Renal cortex interstitium (tissue), 15 donors: ENCODE data around the gene NKX1-1. TPM values are rescaled to one million over a fixed set of nuclear protein-coding genes. Genes with fewer than 3 reads are reported as not detected.
"Not testable (repeated sequence)": the region's sequence is repeated elsewhere in the genome, so short reads cannot be mapped to it uniquely, and the experiment has no call there.

Experiments used
- DNase-seq, 11 donors: peaks; one replicate each; pipeline ENCODE4 v3.0.0-alpha.2; 2013; ENCODE audit warnings: low read depth in 9 of 11, low spot score in 4 of 11; ENCODE audit errors: extremely low read depth in 1 of 11
- long read RNA-seq, 16 experiments: transcript quantifications; one replicate each; lab custom pipeline, GENCODE V29; 2026
- polyA plus RNA-seq, 3 donors: library from polyadenylated mRNA; unstranded; fragments of 120-200 nt; gene quantifications; one replicate each; pipeline ENCODE4 v1.2.1, GENCODE V29; 2013; ENCODE audit not compliant: insufficient read length in 3 of 3

The NKX1-1 gene
- polyA plus RNA-seq, result not detected
- long read RNA-seq, donor 1, result 0 reads
- long read RNA-seq, donor 2, result 0 reads
- long read RNA-seq, donor 3, result 0 reads
- long read RNA-seq, donor 4, result 0 reads
- long read RNA-seq, donor 5, result 0 reads
- long read RNA-seq, donor 6, result 0 reads
- long read RNA-seq, donor 7, result 0 reads
- long read RNA-seq, donor 8, result 0 reads
- long read RNA-seq, donor 9, result 0 reads
- long read RNA-seq, donor 10, result 0 reads
- long read RNA-seq, donor 11, result 0 reads
- long read RNA-seq, donor 12, result 0 reads
- long read RNA-seq, donor 13, result 0 reads
- long read RNA-seq, donor 14, result 0 reads
- long read RNA-seq, donor 15, result 0 reads
- long read RNA-seq, donor 16, result 0 reads

GRCh38 chr4:1406394-1406980 is at the start of gene NKX1-1:
NKX1-1 (minus strand) TSS chr4:1406442; CDS start chr4:1406442, 0 bp downstream.
- DNase-seq, result no peak

DNA sequence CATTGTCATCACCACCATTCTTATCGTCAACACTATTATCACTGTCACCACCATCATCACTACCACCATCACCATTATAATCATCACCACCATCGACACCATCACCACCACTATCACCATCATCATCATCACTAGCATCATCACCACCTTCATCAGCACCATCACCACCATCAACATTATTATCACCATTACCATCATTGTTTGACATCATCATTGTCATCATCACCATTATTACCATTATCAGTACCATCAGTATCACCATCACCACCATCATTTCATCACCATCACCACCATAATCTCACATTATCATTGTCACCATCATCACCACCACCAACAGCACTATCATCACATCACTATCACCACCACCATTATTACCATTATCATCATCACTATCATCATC is 47.5 kb upstream of the NKX1-1 start:
- no peak for DNase-seq

DNA sequence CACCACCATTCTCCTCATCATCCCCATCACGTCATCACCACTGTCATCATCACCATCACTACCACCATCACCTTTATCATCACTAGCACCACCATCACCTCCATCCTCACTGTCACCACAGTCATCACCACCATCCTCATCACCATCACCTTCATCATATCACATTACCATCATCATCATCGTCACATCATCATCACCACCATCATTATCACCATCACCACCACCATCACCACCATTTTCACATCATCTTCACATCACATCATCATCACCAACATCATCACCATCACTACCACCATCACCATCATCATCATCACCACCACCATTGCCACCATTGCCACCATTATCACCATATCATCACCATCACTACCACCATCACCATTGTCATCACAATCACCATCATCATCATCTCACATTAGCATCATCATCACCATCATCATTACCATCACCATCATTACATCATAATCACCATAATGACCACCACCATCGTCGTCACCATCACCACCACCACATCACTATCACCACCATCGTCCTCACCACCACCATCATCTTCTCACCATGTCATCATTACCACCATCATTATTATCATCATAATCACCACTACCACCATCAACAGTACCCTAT is 46.3 kb upstream of the NKX1-1 start:
- no peak for DNase-seq

- DNase-seq, result no peak
Observed at GRCh38 chr4:1451752-1452122, 45.5 kb upstream of the NKX1-1 start.

DNA sequence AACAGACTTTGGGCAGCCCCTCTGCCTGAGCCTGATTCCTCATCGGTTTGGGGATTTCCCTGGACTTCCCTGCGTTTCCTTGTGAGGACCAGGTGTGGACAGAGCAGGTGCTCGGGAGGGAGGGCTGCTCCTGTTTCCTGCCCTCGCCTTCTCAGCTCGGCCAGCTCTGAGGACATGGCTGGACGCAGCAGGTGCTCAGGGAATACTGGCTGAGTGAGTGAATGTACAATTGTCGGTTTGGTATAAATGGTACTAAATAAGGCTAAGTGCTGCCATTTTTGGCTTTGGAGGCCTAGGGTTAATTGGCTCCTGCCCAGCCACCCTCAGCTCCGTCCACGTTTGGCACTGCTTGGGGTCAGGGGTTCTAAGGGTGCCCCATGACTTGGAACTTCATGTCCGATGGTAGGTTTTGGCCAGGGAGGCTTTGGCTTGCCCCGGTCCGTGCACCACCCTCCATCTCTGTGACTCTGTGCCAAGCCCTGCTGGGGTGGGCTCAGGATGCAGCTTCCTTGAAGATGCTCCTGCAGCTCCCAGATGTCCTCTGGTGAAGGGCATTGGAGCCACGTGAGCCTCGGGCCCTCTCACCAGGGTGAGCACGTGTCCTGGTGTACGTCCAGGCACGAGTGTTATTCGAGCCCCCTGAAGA is 45.0 kb upstream of the NKX1-1 start:
- no peak for DNase-seq

GRCh38 chr4:1449833-1450741 is 43.8 kb upstream of the NKX1-1 start:
- no peak for DNase-seq

- no peak for DNase-seq
Observed at GRCh38 chr4:1449475-1449832, 43.2 kb upstream of the NKX1-1 start.

DNA sequence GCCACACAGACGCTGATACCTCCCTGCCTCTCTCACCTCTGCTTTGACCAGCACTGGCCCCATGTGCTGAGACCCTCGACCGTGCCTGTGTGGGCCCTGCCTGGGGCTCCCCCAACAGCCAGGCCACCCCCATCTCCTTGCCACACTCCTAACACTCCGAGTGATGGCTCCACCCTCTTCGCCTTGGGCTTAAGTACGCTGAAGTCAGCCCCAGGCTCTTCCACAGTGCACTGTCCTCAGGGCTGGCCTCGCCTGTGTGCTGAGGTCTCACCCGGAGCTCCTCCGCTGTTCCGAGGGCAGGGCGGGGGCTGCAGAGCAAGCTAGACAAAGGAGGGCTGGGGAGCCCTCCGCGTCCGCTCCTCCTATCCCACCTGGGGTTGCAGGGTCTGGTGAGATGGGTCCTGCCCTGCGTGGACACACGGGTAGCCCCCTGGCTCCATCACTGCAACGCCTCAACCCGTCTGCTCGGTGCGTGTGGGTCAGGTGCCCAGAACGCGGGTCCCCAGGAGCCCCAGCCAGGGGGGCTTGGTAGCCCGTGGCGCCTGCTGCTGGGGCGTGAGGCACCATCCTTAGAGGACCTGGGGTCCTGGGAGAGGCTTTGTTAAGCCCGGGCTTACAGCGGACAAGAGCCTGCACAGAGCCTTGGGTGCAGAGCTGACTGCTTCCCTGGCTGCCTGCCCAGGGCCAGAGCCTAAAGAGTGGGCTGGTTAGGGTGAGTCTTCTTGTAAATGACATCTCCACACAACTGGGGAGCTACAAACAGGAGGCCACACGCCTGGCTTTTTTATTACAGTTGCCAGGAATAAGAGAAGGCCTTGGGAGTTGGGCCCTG is 42.6 kb upstream of the NKX1-1 start:
- no peak for DNase-seq

GRCh38 chr4:1447676-1448588 is 41.7 kb upstream of the NKX1-1 start:
- no peak for DNase-seq

DNA sequence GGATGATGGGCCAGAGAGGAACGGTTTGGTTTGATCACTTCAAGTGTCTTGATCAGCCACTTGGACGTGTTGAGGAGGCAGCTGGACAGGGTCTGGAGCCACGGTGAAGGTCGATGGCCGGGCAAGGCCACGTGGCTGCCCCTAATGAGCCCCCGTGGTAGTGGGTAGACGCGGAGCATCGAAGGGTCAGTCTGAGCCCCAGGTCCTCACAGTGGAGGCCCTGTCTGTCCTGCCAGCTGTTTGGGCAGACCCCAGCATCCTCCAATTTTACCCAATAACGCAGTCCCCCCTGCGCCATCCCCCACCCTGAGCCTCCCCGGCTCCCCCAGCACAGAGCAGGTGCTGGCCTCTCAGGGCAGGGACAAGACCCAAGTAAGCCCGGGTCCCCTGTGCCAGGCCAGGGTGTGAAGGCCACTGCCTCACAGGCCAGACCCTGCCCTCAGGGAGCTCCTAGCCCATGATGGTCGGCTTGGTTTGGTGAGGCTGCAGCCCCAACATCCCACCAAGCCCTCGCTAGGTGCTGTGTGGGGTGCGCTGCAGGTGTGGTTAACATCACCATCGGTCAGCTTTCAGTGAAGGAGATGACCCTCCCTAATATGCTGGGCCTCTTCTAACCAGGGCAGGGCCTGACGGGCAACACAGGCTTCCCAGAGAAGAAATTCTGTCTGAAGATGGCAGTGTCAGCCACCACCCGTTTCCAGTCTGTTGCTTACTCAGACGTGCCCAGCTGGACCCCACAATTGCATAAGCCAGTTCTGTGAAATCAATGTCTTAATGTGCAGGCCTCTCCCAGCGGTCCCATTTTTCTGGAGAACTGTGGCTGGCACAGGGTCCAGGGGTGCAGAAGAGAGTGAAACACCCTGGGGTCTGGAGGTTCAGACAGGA is 40.5 kb upstream of the NKX1-1 start:
- DNase-seq, result no peak

DNA sequence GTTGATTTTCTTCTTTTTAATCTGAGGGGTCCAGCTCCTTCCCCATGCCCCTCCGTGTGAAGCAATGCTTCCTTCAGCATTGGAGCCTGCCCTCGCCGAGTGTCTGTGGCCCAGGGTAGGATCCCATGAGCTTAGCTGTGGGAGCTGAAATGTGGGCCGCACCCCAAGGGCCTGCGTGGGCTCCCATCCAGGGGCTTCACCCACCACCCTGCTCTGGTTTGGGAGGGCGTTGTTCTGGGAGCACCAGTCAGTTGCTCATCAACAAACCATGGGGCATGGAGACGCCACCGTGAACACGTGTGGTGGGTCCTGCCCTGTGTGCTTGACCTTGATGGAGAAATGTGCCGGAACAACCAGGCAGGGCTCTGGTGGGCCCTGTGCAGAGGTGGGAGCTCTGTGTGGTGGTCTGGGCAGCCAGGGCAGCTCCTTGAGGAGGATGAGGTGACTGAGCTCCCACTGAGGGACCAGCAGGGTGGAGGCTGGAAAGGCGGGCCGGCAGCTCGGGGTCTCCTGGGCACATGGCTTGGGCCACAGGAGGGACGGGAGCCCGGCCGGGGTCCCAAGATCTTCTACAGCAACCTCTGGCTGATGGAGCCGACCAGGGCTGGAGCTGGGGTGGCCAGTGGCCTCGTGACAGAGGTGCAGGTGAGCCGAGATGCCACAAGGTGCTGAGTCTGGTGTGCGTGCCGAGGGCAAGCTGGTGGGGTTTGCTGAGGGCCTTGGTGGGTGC is 39.6 kb upstream of the NKX1-1 start:
- no peak for DNase-seq

DNA sequence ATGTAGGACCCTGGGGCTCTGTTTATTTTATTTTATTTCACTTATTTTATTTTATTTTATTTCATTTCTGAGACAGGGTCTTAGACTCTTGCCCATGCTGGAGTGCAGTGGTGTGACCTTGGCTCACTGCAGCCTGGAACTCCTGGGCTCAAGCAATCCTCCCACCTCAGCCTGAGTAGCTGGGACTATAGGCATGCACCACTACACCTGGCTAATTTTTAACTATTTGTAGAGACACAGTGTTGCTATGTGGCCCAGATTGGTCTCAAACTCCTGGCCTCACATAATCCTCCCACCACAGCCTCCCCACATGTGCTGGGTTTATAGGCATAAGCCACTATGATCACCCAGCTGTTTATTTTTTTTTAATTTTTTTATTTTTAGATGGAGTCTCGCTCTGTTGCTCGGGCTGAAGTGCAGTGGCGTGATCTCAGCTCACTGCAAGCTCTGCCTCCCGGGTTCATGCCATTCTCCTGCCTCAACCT is 37.5 kb upstream of the NKX1-1 start:
- DNase-seq, result not testable (repeated sequence)

DNA sequence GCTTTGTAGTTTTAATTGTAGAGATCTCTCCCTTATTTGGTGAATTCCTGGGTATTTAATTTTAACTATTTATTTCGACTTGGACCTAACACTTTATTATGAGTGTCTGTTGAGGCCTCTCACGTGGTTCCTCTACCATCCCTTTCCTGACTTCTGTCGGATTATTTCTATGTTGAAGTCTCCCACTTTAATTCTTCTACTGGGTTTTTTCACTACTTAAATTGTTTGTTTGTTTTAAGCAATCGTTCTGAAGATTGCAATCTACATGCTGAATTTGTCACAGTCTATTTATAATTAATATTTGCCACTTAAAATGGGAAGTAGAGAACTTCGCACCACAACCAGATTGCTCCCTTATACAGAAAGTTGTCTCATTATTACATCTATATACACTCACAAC is 20.8 kb upstream of the NKX1-1 start:
- no peak for DNase-seq

DNA sequence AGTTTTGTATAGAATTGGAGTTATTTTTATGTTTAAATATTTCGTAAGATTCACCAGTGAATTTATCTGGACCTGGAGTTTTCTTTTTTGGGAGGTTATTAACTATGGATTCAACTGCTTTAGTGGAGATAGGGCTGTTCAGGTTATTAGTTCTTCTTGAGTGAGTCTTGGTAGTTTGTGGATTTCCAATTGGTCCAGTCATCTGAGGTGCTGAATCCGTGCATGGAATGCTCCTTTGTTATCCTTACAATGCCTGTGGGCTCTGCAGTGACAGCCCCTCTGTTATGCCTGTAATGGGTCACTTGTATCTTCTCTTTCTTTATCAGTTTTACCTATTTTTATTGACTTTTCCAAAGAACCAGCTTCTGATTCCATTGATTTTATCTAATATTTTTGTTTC is 15.4 kb upstream of the NKX1-1 start:
- DNase-seq, result no peak

GRCh38 chr4:1419708-1420107 is 13.5 kb upstream of the NKX1-1 start:
- no peak for DNase-seq
